H9 (cell line): ENCODE results near the gene ARRDC2. TPM values are rescaled to one million over a fixed set of nuclear protein-coding genes. Genes with fewer than 3 reads are reported as not detected.

Experiments used
- DNase-seq: peaks from one replicate; pipeline ENCODE4 v3.0.0-alpha.2; 2017
- H2AFZ ChIP-seq: one replicate; pipeline ENCODE4 v1.6.1; 2013; ENCODE audit warnings: mild to moderate bottlenecking, low read length, control low read depth, moderate library complexity
- H2AK5ac ChIP-seq: 2 replicates; pipeline ENCODE4 v1.6.1; 2013; ENCODE audit warnings: low read length, control low read depth, mixed read lengths; ENCODE audit not compliant: insufficient read length
- H2BK120ac ChIP-seq: one replicate; pipeline ENCODE4 v1.6.1; 2013; ENCODE audit warnings: low read depth, mild to moderate bottlenecking, low read length, control low read depth, inconsistent platforms; ENCODE audit not compliant: poor library complexity, severe bottlenecking
- H2BK12ac ChIP-seq: 2 replicates; pipeline ENCODE4 v1.6.1; 2013; ENCODE audit warnings: low read length, control low read depth, mixed read lengths, low read depth; ENCODE audit not compliant: insufficient read length
- H2BK15ac ChIP-seq: 2 replicates; pipeline ENCODE4 v1.6.1; 2013; ENCODE audit warnings: low read depth, low read length, control low read depth
- H2BK20ac ChIP-seq: one replicate; pipeline ENCODE4 v1.6.1; 2013; ENCODE audit warnings: low read depth, mild to moderate bottlenecking, low read length, control low read depth, inconsistent platforms; ENCODE audit not compliant: poor library complexity, severe bottlenecking
- H2BK5ac ChIP-seq: 2 replicates; pipeline ENCODE4 v1.6.1; 2013; ENCODE audit warnings: low read length, control low read depth, mixed read lengths; ENCODE audit not compliant: insufficient read length
- H3K14ac ChIP-seq: 2 replicates; pipeline ENCODE4 v1.6.1; 2013; ENCODE audit warnings: low read length, control low read depth; ENCODE audit not compliant: insufficient read depth
- H3K18ac ChIP-seq: 2 replicates; pipeline ENCODE4 v1.6.1; 2013; ENCODE audit warnings: low read depth, mild to moderate bottlenecking, mixed read lengths, low read length, control low read depth; ENCODE audit not compliant: insufficient read length
- H3K23ac ChIP-seq: 2 replicates; pipeline ENCODE4 v1.6.1; 2013; ENCODE audit warnings: low read length, control low read depth, mixed read lengths, low read depth; ENCODE audit not compliant: insufficient read length
- H3K23me2 ChIP-seq: 2 replicates; pipeline ENCODE4 v1.6.1; 2013; ENCODE audit warnings: low read depth, mild to moderate bottlenecking, mixed read lengths, low read length, control low read depth; ENCODE audit not compliant: insufficient read length, poor library complexity, severe bottlenecking
- H3K27ac ChIP-seq: 2 replicates; pipeline ENCODE4 v1.5.1; 2013; ENCODE audit warnings: low read length, control low read depth, mixed read lengths, low read depth; ENCODE audit not compliant: insufficient read length
- H3K27me3 ChIP-seq: 2 replicates; pipeline ENCODE4 v1.6.1; 2013; ENCODE audit warnings: low read length, control low read depth, inconsistent platforms; ENCODE audit not compliant: insufficient read depth
- H3K4ac ChIP-seq: 2 replicates; pipeline ENCODE4 v1.6.1; 2013; ENCODE audit warnings: low read depth, mild to moderate bottlenecking, control low read depth, inconsistent platforms, low read length, moderate library complexity
- H3K4me1 ChIP-seq: 2 replicates; pipeline ENCODE4 v1.6.1; 2013; ENCODE audit warnings: low read length, control low read depth, inconsistent platforms; ENCODE audit not compliant: insufficient read depth
- H3K4me2 ChIP-seq: 2 replicates; pipeline ENCODE4 v1.6.1; 2013; ENCODE audit warnings: low read length, control low read depth, mixed read lengths; ENCODE audit not compliant: insufficient read length, insufficient read depth
- H3K56ac ChIP-seq: 2 replicates; pipeline ENCODE4 v1.6.1; 2013; ENCODE audit warnings: low read depth, mild to moderate bottlenecking, mixed read lengths, low read length, control low read depth; ENCODE audit not compliant: insufficient read length
- H3K79me1 ChIP-seq: 2 replicates; pipeline ENCODE4 v1.6.1; 2013; ENCODE audit warnings: low read depth, mild to moderate bottlenecking, moderate library complexity, low read length, control low read depth, inconsistent platforms; ENCODE audit not compliant: insufficient read depth, poor library complexity, severe bottlenecking
- H3K79me2 ChIP-seq: 2 replicates; pipeline ENCODE4 v1.6.1; 2013; ENCODE audit warnings: low read length, control low read depth, inconsistent platforms; ENCODE audit not compliant: insufficient read depth
- H3K9ac ChIP-seq: 2 replicates; pipeline ENCODE4 v1.6.1; 2013; ENCODE audit warnings: low read length, control low read depth, mixed read lengths; ENCODE audit not compliant: insufficient read length; ENCODE audit errors: extremely low read depth
- H3K9me3 ChIP-seq: one replicate; pipeline ENCODE4 v1.6.1; 2013; ENCODE audit warnings: low read depth, low read length, inconsistent platforms; ENCODE audit not compliant: control insufficient read depth
- H3T11ph ChIP-seq: one replicate; pipeline ENCODE4 v1.6.1; 2013; ENCODE audit warnings: mild to moderate bottlenecking, low read length, control low read depth, inconsistent platforms
- H4K20me1 ChIP-seq: one replicate; pipeline ENCODE4 v1.6.1; 2013; ENCODE audit not compliant: control insufficient read depth, insufficient read length, insufficient read depth
- H4K5ac ChIP-seq: 2 replicates; pipeline ENCODE4 v1.6.1; 2013; ENCODE audit warnings: low read depth, mild to moderate bottlenecking, mixed read lengths, low read length, control low read depth; ENCODE audit not compliant: insufficient read length
- H4K8ac ChIP-seq: replicated peaks from 2 replicates; pipeline ENCODE4 v1.6.1; 2013; ENCODE audit warnings: low read length, control low read depth, mixed read lengths, low read depth; ENCODE audit not compliant: insufficient read length
- H4K91ac ChIP-seq: 2 replicates; pipeline ENCODE4 v1.6.1; 2013; ENCODE audit warnings: low read depth, mild to moderate bottlenecking, moderate library complexity, mixed read lengths, low read length, control low read depth; ENCODE audit not compliant: insufficient read length
- H3K27ac Mint-ChIP-seq, 3 experiments: 2 replicates in 2 of 3; 3 replicates in 1 of 3; pipeline ENCODE4 v1.8.0; 2020 to 2021; ENCODE audit warnings: mixed read lengths in 3 of 3, mild to moderate bottlenecking in 1 of 3, moderate library complexity in 1 of 3
- H3K27me3 Mint-ChIP-seq: 2 replicates; pipeline ENCODE4 v1.8.0; 2021; ENCODE audit warnings: low read depth, mild to moderate bottlenecking, moderate library complexity, mixed read lengths
- H3K36me3 Mint-ChIP-seq, 3 experiments: 2 replicates in 2 of 3; 3 replicates in 1 of 3; pipeline ENCODE4 v1.8.0; 2020 to 2021; ENCODE audit warnings: low read depth in 3 of 3, mixed read lengths in 3 of 3; ENCODE audit not compliant: insufficient read depth in 1 of 3
- H3K4me1 Mint-ChIP-seq, 2 experiments: 2 replicates each; pipeline ENCODE4 v1.8.0; 2020; ENCODE audit warnings: mixed read lengths in 2 of 2
- H3K4me3 Mint-ChIP-seq, 2 experiments: 2 replicates in 1 of 2; 3 replicates in 1 of 2; pipeline ENCODE4 v1.8.0; 2020 to 2021; ENCODE audit warnings: mild to moderate bottlenecking in 2 of 2, mixed read lengths in 2 of 2, moderate library complexity in 1 of 2
- H3K9me3 Mint-ChIP-seq, 2 experiments: 2 replicates in 1 of 2; 3 replicates in 1 of 2; pipeline ENCODE4 v1.8.0; 2020; ENCODE audit warnings: mild to moderate bottlenecking in 2 of 2, mixed read lengths in 2 of 2, moderate library complexity in 1 of 2
- WGBS: extraction: QIAGEN DNeasy Blood & Tissue Kit; methylation state at CpG from one replicate; pipeline ENCODE4 v1.1.7; 2013; ENCODE audit warnings: missing lambda C conversion rate, low lambda C conversion rate, mixed read lengths; ENCODE audit not compliant: insufficient read length; ENCODE audit errors: extremely low coverage; 5-methylcytosine and 5-hydroxymethylcytosine counted together
- total RNA-seq: library from RNA; stranded (reverse); gene quantifications from 2 replicates; pipeline ENCODE4 v1.2.1, GENCODE V29; 2021
- TF ChIP-seq, protein P1 (sequence below): fragments of 200-600 bp; sonication (generic); conservative IDR thresholded peaks from 3 replicates; pipeline ENCODE4 v1.8.0; 2021; ENCODE audit warnings: antibody characterized with exemption, mild to moderate bottlenecking

Gene ARRDC2
- total RNA-seq, 1 experiment from 2014 or later: 10.5 TPM

DNA sequence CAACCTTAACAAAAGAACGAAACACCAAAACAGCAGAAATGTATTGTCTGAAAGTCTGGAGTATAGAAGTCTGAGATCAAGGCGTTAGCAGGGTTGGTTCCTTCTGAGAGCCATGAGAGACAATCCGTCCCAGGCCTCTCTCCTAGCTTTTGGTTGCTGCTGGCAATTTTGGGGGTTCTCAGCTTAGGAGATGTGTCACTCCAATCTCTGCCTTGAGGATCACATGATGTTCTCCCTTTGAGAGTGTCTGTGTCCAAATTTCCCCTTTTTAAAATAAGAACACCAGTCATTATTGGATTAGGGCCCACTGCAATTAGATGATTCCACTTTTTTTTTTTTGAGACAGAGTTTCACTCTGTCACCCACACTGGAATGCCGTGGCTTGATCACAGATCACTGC, 30.9 kb upstream of the ARRDC2 start:
- no peaks in the 10 kb centered on the region for H3K4me1 Mint-ChIP-seq

More for the DNA sequence above, 30.9 kb upstream of the ARRDC2 start:
- DNase-seq: no peak
- no peak overlapping the region for H4K8ac ChIP-seq
- no peak overlapping the region for H4K5ac ChIP-seq
- WGBS: no CpG with 5 or more reads among the region's 4 CpGs
- H3K23ac ChIP-seq: no peak overlapping the region
- H2BK15ac ChIP-seq: no peak overlapping the region
- no peak overlapping the region for H3T11ph ChIP-seq
- H3K27me3 ChIP-seq: no peaks in the 10 kb centered on the region
- no peak overlapping the region for H2AFZ ChIP-seq
- H3K18ac ChIP-seq: no peak overlapping the region
- Mint-ChIP-seq H3K27me3 (peaks cover under 1% of the 10 kb centered on the region; the same call in 1 of the 2 replicates), H3K36me3 (peaks cover 0 to 28% (median 18%) of the 10 kb centered on the region in 3 experiments; a peak in 6 of 7 replicates), H3K4me3 (no peak overlapping the region), H3K9me3 (no peaks in the 10 kb centered on the region), H3K27ac (no peak overlapping the region)
- H3K14ac ChIP-seq: no peak overlapping the region
- no peak overlapping the region for H4K91ac ChIP-seq
- H3K9me3 ChIP-seq: no peaks in the 10 kb centered on the region
- H3K4me1 ChIP-seq: no peaks in the 10 kb centered on the region
- no peak overlapping the region for H2BK20ac ChIP-seq
- no peaks in the 10 kb centered on the region for H3K79me2 ChIP-seq
- no peaks in the 10 kb centered on the region for H3K23me2 ChIP-seq
- no peak overlapping the region for H3K4me2 ChIP-seq
- H2BK12ac ChIP-seq: no peak overlapping the region
- no peaks in the 10 kb centered on the region for H3K79me1 ChIP-seq
- TF ChIP-seq, protein P1, sequence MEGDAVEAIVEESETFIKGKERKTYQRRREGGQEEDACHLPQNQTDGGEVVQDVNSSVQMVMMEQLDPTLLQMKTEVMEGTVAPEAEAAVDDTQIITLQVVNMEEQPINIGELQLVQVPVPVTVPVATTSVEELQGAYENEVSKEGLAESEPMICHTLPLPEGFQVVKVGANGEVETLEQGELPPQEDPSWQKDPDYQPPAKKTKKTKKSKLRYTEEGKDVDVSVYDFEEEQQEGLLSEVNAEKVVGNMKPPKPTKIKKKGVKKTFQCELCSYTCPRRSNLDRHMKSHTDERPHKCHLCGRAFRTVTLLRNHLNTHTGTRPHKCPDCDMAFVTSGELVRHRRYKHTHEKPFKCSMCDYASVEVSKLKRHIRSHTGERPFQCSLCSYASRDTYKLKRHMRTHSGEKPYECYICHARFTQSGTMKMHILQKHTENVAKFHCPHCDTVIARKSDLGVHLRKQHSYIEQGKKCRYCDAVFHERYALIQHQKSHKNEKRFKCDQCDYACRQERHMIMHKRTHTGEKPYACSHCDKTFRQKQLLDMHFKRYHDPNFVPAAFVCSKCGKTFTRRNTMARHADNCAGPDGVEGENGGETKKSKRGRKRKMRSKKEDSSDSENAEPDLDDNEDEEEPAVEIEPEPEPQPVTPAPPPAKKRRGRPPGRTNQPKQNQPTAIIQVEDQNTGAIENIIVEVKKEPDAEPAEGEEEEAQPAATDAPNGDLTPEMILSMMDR: no peak
- H2AK5ac ChIP-seq: no peak overlapping the region
- H3K27ac ChIP-seq: no peak overlapping the region
- no peak overlapping the region for H3K56ac ChIP-seq
- no peak overlapping the region for H2BK5ac ChIP-seq
- no peak overlapping the region for H3K4ac ChIP-seq
- H4K20me1 ChIP-seq: no peaks in the 10 kb centered on the region
- H2BK120ac ChIP-seq: no peak overlapping the region
- no peak overlapping the region for H3K9ac ChIP-seq
